Measurements from ENCODE around the gene SRCAP.

Gene SRCAP

GRCh38 chr16:30764816-30765465, 66.0 kb downstream of the SRCAP start:
- H3K4me3 ChIP-seq (ENCODE audit: low read length), result no peak overlapping the region
- DNase-seq (ENCODE audit: low read depth, low spot score), result no peak

DNA sequence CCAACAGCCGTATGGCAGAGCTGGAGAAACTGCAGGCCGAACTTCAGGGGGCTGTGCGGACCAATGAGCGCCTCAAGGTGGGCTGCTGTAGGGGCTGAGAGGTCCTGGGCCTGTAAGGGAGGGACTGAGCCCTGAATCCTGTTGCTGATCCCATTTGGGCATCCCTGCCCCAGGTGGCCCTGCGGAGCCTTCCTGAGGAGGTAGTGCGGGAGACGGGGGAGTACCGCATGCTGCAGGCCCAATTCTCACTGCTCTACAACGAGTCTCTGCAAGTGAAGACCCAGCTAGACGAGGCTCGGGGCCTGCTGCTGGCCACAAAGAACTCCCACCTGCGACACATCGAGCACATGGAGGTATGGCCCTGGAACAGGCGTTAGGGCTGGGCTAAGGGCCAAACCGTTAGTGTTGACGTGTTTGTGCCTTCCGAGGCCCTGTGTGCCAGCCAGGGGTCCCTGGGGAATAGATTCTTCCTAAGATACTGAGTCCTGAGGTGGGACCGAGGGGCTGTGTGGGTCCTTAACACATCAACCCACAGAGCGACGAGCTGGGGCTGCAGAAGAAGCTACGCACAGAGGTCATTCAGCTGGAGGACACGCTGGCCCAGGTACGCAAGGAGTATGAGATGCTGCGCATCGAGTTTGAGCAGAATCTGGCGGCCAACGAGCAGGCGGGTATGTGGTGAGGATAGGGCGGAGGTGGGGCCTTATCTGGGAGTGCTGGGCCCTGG, 67.4 kb downstream of the SRCAP start:
- DNase-seq (ENCODE audit: low read depth, low spot score), result no peak
- no peak overlapping the region for H3K4me3 ChIP-seq (ENCODE audit: low read length)

DNA sequence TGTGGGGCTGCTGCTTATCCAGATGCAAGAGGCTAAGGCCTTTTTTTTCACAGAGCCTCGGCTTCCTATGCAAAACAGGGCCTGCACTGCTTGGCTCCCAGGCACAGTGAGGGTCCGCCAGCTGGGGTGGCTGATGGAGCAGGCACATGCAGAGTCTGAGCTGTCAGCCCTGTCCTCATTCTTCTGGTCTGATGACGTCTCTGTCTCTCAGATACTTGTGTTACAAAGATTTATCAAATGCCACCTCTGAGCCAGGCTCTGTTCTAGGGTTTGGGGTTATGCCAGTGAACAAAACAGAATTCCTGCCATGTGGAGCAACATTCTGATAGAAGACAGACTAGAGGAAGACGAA, 67.9 kb downstream of the SRCAP start:
- H3K4me3 ChIP-seq (ENCODE audit: low read length), result no peak overlapping the region
- no peak for DNase-seq (ENCODE audit: low read depth, low spot score)

DNA sequence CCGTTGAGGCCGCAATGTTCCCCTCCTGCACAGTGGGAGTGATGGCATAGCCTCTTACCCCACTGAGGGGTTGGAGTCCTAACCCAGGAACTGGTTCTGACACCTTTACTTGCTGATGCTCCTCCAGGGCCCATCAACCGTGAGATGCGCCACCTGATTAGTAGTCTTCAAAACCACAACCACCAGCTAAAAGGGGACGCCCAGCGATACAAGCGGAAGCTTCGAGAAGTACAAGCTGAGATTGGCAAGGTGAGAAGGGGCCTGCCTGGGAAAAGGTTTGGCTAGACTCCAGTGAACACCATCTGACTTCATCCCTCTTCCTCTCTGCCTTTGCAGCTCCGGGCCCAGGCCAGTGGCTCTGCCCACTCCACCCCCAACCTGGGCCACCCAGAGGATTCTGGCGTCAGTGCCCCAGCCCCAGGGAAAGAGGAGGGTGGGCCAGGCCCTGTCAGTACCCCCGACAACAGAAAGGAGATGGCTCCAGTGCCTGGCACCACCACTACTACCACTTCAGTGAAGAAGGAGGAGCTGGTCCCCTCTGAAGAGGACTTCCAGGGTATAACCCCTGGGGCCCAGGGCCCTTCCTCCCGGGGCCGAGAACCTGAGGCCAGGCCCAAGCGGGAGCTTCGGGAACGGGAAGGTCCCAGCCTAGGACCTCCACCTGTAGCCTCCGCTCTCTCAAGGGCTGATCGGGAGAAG, 68.9 kb downstream of the SRCAP start:
- no peak for DNase-seq (ENCODE audit: low read depth, low spot score)
- H3K4me3 ChIP-seq (ENCODE audit: low read length), result no peak overlapping the region

- no peak for DNase-seq (ENCODE audit: low read depth, low spot score)
- H3K4me3 ChIP-seq (ENCODE audit: low read length), result no peak overlapping the region
These were observed 69.7 kb downstream of the SRCAP start for GRCh38 chr16:30768583-30769181.

DNA sequence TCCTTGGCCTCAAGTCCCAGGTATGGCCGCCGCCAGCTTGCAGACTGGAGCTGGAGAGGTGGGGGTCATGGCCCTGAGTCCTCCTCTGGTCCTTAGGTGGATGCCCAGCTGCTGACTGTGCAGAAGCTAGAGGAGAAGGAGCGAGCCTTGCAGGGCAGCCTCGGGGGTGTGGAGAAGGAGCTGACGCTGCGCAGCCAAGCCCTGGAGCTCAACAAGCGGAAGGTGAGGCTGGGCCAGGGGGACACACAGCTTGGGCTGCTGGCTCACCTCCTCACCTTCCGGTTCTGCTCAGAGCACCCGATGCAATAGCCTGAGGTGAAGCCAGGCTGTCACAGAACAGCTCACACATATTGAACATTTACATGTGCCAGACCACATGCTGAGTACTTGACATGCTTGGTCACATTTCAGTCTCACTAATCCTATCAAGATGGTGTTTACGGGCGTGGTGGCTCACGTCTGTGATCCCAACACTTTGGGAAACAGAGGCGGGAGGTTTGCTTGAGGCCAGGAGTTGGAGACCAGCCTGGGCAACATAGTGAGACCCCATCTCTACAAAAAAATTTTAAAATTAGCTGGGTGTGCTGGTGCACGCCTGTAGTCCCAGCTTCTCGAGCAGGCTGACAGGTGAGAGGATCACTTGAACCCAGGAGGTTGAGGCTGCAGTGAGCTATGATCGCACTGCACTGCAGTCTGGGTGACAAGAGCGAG, 70.6 kb downstream of the SRCAP start:
- H3K4me3 ChIP-seq (ENCODE audit: low read length), result no peak overlapping the region
- no peak for DNase-seq (ENCODE audit: low read depth, low spot score)

DNA sequence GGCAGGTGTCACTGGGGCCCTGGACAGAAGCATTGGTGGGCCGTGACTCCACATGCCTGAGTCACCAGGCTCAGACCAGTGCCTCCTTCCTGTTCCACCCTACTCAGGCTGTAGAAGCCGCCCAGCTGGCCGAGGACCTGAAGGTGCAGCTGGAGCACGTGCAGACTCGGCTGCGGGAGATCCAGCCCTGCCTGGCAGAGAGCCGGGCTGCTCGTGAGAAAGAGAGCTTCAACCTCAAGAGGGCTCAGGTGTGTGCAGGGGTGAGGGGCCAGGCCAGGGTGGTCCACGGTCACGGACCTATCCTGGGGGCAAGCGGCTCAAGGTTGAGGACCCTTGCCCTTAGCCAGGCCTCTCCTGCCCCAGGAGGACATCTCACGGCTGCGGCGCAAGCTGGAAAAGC, 72.8 kb downstream of the SRCAP start:
- no peak for DNase-seq (ENCODE audit: low read depth, low spot score)
- no peak overlapping the region for H3K4me3 ChIP-seq (ENCODE audit: low read length)

DNA sequence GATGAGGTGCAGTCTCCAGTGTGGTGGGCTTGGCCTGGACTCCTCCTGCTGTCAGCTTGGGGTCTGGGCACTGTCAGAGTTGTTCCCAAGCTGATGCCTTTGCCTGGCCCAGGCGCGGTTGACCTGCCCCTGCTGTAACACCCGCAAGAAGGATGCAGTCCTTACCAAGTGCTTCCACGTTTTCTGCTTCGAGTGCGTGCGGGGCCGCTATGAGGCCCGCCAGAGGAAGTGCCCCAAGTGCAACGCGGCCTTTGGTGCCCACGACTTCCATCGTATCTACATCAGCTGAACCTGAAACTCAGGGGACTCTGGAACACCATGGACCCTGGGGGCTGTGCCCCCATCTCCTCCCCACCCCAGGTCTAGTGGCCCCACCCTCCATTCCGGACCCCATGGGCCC, 74.9 kb downstream of the SRCAP start:
- no peak for DNase-seq (ENCODE audit: low read depth, low spot score)
- H3K4me3 ChIP-seq (ENCODE audit: low read length), result no peak overlapping the region

DNA sequence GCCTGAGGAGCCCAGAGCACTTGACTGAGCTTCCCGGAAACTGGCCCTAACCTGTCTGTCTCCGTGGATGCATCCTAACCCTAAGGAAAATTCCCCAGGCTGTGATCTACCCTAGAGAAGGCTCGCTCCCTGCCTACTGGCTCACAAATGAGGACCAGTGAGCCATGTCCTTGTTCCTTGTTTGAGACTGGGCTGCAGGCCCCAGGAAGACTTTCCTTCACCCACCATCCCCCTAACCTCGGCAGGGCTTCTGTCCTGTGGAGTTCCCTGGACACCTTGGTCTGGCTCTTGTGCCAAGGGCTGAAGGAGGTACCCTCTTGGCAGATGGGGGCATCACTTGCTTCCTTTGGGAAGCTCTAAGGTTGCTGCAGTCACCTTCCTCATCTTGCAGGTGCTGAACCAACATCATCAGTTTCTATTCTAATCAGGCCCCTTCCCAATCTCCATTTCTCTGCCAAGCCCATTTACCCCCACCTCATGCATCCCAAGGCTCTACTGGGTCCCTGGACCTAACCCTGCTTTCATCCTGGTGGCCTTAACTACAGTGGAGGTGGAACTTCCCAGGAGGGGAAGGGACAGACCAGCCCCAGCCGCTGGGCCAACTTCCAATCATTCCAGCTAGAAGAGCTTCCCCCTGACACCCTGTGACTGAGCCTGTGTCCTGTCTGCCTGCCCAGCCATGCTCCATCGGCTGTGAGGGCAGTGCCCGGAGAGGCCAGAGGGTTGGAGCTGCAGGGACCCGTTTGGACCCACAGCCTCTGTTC, 75.6 kb downstream of the SRCAP start:
- no peak for DNase-seq (ENCODE audit: low read depth, low spot score)
- H3K4me3 ChIP-seq (ENCODE audit: low read length), result no peak overlapping the region

DNA sequence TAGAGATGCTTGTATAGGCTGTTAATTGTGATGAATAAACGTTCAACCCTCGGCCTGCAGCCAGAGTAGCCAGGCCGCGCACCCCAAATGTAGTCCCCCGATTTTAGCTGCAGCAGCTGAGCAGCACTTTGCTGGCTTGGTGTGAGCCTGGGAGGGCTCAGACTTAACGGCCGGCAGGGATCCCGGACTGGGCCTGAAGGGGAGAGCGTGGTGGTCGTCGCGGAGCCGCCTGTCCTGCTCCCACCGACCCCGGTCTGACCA, 76.1 kb downstream of the SRCAP start:
- DNase-seq (ENCODE audit: low read depth, low spot score), result no peak
- no peak overlapping the region for H3K4me3 ChIP-seq (ENCODE audit: low read length)

DNA sequence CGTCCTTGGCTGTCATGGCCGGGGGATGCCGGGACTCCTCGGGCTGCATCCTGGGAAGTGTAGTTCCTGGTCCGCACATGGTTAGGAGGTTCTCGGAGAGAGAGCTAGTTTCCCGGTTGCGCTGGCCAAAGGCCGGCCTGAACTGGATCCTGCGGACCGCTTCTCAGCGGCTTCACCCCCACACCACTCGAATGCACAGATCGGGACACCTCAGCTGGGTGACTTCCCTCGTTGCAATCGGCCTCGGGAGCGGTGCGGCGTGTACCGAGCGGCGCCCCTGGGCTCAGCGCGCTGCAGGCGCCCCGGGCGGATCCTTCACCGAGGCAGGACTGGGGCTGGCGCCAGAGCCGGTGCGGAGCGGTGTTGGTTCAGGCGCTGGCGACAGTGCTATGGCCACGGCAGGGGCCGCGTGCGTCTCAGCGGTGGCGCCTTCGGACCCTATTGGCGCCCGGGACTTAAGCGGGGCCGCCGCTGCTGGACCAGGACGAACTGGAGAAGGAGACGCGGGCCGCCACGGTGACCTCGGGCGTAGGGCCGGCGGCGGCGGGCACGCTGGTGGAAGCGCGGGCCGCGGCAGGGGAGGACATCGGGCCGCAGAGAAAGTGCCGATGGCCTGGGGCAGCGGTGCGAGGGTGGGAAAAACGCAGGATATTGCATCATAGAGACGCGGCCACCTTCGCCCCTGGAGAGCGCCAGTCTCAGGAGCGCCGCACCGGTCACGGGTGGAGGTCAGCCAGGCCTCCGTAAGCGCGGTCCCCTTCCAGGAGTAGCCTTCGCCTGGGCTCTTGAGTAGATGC, 76.6 kb downstream of the SRCAP start:
- H3K4me3 ChIP-seq (ENCODE audit: low read length), result no peak overlapping the region
- no peak for DNase-seq (ENCODE audit: low read depth, low spot score)

- no peak overlapping the region for H3K4me3 ChIP-seq (ENCODE audit: low read length)
- DNase-seq (ENCODE audit: low read depth, low spot score), result no peak
These were observed 78.8 kb downstream of the SRCAP start for GRCh38 chr16:30777591-30778297.

DNA sequence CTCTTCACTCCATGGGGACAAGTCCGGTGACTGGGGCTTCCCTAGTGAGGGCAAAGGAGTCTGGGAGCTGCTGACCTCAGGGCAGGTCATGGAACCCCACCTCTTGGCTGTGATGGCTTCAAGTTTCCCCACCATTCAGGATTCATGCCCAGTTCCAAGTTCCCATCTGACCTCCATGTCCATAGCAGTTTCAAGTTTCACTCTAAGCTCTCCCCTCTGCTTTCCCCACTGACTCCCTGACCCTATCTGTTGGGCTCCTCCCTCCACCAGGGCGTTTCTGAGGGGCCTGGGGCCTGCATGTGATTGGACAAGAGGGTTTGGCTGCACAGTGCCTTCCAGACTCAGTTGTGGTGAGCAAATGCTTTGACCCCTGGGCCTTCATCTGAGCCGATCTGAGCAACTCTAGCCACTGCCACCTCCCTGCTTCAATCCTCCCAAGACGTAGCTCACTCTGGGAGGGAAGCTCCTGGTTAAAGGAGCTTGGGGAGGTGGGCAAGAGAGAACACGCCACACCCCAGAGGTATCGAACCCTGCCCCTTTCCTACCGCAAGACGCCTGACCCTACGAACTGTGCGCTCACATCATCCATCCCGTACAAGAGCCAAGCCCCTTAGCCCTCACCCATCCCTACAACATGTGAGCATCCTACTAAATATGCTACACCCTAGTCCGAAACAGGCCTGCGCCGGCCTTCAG, 79.7 kb downstream of the SRCAP start:
- no peak for DNase-seq (ENCODE audit: low read depth, low spot score)

GRCh38 chr16:30779596-30779995, 80.6 kb downstream of the SRCAP start:
- DNase-seq (ENCODE audit: low read depth, low spot score), result no peak
- no peak overlapping the region for H3K4me3 ChIP-seq (ENCODE audit: low read length)

More for the DNA sequence above, 79.7 kb downstream of the SRCAP start:
- H3K4me3 ChIP-seq (ENCODE audit: low read length), result no peak overlapping the region

- no peak overlapping the region for H3K4me3 ChIP-seq (ENCODE audit: low read length)
- DNase-seq (ENCODE audit: low read depth, low spot score), result no peak
These were observed 81.0 kb downstream of the SRCAP start for GRCh38 chr16:30780021-30780420.

DNA sequence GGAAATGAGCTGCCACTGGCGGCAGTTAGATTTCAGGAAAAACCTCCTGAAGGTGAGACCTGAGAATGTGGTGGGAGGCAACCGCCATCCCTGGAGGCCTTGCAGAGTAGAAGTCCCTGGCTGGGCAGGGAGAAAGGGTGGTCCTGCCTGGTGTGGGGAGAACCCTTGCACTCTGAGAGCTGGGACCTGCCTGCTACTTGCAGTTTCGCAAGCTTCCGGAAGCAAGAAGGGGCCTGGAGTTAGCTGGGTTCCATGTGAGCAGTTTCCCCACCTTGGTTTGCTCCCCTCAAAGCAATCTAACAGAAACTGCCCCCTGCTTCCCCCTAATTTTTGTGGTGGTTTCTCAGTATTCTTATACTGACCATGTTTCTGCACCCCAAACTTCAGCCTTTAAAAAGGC, 81.6 kb downstream of the SRCAP start:
- DNase-seq (ENCODE audit: low read depth, low spot score), result no peak
- no peak overlapping the region for H3K4me3 ChIP-seq (ENCODE audit: low read length)
